T-helper 22 cell (primary cell): ENCODE measurements around the gene NR1H4.
"Not testable (repeated sequence)": the region's sequence is repeated elsewhere in the genome, so short reads cannot be mapped to it uniquely, and the experiment has no call there.

Source experiments
- DNase-seq: peaks from one replicate; pipeline ENCODE4 v3.0.0-alpha.2; 2020; ENCODE audit warnings: low read depth

Gene NR1H4

GRCh38 chr12:100518376-100518775, 44.7 kb downstream of the NR1H4 start:
- no peak for DNase-seq

DNA sequence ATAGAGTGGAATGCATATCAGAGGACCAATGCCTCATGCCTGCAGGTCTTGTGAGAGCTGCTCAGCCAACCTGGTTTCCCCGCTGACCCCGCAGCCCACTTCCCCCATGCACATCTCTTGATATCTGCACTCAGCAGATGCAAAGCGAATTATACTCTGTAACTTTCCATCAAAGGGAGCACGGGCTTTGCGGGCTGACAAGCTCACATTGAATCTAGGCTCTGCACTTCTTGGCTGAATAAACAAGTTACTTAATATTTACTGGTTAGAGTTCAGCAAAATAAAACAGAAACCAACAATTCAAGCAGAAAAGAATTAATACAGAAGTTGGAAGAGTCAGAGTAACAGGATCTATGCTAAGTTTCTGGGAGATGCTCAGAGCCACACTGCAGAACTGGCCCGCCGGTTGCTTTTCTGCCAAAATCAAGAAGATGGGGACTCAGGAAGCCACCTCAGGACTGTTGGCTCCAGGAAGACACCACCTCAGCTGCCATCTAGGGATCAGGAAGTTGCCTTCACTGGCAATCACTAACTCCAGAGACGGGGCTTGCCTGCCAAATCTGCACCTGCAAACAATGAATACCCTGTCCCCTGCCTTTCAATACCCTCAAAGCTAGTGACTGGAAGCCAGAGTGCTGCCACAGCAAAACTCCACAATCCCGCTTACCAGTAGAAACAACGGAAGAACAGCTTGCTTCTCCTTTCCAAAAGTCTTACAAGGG, 46.5 kb downstream of the NR1H4 start:
- DNase-seq = no peak

DNA sequence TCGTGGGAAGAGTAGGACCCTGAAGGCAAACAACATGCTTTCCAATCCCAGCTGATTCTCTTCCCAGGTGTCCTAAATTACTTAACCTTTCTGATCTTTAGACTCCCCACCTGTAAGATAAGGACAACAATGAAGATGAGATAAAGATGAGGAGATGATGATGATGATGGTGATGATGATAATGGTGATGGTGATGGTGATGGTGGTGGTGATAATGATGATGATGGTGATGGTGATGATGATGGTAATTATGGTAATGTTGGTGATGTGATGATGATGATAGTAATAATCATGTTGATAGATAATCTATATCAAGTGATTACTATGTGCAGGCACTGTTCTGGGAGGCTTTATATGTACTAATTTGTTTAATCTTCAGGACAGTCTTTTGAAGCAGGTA, 48.3 kb downstream of the NR1H4 start:
- DNase-seq = no peak

DNA sequence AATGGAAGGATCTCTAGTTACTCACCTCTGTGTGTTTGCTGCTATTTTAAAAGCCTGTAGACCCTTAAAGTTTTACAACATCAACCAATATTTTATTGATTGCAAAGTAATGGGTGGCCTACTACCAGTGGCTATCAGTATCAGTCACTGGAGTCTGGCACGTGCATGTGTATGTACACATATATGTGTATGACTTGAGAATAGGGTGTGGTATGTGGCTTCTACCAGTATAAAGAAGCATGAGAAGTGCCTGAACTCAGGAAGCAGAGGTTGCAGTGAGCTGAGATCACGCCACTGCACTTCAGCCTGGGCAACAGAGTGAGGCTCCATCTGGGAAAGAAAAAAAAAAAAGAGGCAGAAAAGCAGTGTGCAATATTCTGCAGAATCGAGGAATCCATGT, 54.4 kb downstream of the NR1H4 start:
- no peak for DNase-seq

GRCh38 chr12:100528471-100529127, 54.9 kb downstream of the NR1H4 start:
- no peak for DNase-seq

GRCh38 chr12:100529756-100530350, 56.2 kb downstream of the NR1H4 start:
- no peak for DNase-seq

DNA sequence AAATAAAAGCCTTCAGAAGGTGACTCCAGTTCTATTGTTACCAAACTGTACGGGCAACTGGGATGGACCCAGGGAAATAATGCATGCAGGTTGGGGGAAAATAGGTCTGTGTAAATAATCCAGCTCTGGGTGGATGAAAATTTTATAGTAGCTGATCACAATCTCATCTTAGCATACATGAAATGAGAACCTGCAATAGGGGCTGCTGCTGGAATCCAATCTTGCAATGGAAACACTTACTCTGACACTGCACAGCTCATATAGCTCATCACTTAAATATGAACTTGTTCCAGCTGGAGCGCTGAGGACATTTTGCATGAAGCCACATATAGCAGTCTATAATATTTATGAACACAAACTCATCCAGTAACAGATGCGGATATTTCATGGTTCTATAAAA, 59.7 kb downstream of the NR1H4 start:
- DNase-seq = no peak

DNA sequence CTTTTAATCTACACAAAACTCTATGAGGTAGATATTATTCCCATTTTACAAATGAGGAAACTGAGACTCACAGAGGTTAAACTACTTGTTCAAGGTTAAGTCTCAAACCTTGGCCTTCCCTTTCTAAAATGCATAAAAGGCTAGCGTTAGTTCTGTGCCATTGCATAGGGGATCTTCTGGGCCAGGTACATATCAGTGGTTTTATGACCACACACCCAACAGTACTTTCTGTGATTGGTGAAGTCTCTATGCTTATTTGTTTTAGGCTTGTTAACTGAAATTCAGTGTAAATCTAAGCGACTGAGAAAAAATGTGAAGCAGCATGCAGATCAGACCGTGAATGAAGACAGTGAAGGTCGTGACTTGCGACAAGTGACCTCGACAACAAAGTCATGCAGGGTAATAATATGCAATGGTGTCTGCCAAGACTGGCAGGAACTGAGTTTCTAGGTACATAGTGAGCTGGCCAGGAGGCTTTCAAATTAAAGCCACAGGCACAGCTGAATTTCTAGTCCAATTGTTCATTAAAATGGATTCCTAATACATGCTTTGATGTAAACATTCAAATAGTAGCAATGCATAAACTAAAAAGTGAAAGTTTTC, 61.1 kb downstream of the NR1H4 start:
- no peak for DNase-seq

GRCh38 chr12:100539202-100539601, 65.5 kb downstream of the NR1H4 start:
- DNase-seq = no peak

DNA sequence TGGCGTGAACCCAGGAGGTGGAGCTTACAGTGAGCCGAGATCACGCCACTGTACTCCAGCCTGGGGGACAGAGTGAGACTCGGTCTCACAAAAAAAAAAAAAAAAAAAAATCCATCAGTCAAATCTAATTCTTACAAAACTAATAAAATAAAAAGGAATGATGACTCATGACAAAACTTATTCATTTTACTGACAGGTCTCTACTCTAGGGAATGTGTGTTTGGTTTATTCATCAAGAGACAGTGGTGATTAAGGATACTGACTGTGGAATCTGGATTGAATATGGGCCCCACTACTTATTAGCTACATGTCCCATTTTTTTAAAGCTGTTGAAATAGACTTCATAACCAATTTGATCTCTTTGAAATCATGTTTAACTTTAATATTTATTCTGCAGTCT, 70.5 kb downstream of the NR1H4 start:
- DNase-seq = no peak

DNA sequence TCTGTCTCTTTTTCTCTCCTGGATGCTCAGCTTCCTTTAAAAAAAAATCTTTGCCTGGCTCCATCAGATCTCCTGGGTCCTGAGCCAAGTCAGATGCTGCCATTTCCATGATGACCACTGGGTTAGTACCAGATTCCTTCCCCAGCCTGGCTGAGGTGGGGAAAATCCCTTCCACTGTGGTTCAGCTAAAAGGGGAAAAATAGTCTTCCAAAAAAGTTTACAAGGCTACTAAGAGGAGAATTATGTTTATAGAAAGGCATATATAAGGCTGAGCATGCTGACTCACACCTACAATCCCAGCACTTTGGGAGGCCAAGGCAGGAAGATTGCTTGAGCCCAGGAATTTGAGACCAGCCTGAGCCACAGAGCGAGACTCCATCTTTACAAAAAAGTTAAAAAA, 71.4 kb downstream of the NR1H4 start:
- DNase-seq = no peak

DNA sequence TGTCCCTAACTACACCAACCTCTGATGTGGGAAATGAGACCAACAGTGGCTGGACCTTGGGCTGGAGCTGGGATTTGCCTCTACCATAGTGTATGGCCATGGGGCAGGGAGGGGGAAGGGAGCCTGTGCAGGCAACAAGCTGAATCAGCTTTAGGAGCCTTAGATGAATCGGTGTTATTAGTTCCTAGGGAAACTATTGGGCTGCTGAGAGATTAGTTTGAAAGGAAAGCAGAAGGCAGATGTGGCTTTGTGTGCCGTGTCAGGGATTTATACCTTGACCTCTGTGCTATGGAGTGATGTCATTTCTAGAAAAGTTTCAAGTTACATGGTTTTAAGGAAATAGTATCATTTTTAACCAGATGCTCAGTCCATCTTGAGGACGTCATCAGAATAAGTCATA, 80.3 kb downstream of the NR1H4 start:
- no peak for DNase-seq

GRCh38 chr12:100554608-100555077, 81.0 kb downstream of the NR1H4 start:
- no peak for DNase-seq

DNA sequence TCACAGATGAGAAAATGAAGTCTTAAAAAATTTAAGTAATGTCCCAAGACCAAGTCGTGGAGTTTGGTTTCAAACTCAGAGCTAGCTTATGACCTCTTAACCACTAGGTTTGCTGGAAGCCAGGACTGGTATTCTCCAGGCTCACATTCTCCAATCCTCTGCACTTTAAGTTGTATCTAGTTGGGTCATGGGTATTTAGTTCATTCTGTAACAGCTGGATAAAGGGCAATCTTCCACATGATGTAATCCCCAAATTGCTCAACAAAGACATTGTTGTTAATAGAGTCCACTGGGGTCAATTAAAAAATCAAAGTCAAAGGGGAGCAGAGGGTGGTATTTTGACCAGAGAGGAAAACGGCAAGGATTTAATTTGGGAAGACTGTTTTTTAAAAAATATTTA, 82.1 kb downstream of the NR1H4 start:
- DNase-seq = no peak

DNA sequence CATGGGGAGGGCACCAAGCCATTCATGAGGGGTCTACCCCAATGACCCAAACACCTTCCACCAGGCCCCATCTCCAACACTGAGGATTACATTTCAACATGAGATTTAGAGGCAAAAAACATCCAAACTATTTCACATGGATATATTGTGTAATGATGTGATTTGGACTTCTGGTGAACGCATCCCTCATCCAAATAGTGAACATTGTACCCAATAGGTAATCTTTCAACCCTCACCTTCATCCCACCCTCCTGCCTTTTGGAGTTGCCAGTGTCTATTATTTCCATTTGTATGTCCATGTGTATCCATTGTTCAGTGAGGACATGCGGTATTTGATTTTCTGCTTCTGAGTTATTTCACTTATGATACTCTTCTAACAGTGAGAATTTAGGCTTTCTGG, 83.7 kb downstream of the NR1H4 start:
- DNase-seq = no peak

DNA sequence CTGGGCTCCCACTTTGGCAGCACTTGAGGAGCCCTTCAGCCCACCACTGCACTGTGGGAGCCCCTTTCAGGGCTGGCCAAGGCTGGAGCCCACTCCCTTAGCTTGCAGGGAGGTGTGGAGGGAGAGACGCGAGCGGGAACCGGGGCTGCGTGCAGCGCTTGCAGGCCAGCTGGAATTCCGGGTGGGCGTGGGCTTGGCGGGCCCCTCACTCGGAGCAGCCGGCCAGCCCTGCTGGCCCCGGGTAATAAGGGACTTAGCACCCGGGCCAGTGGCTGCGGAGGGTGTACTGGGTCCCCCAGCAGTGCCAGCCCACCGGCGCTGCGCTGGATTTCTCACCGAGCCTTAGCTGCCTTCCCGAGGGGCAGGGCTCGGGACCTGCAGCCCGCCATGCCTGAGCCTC, 85.6 kb downstream of the NR1H4 start:
- DNase-seq = not testable (repeated sequence)

- DNase-seq = no peak
Observed at GRCh38 chr12:100564090-100564489, 90.4 kb downstream of the NR1H4 start.

DNA sequence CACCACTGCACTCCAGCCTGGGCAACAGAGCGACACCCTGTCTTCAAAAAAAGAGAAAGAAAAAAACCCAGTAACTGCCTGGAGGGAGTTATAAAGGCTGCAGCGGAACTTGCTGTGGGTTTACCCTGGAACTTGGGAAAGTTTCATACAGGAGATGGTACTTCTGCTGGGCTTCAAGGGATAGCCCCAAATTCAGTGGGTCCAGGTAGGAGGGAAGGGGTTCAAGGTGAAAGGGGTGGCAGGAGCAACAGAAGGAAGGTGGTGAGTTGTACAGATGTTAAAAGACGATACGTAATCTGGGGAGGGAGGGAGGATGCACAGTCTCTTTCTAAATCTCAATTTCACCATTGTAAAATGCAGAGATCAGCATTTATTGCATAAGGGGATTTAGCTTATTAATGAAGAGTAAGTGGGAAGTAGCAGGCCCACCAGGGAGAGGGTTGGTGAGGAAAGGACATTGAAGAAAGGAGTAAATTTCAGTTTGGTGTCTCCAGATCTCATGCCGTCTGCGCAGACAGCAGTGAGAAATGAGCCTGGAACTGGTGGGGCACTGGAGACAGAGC, 91.3 kb downstream of the NR1H4 start:
- DNase-seq = no peak

GRCh38 chr12:100565987-100566545, 92.4 kb downstream of the NR1H4 start:
- DNase-seq = no peak

DNA sequence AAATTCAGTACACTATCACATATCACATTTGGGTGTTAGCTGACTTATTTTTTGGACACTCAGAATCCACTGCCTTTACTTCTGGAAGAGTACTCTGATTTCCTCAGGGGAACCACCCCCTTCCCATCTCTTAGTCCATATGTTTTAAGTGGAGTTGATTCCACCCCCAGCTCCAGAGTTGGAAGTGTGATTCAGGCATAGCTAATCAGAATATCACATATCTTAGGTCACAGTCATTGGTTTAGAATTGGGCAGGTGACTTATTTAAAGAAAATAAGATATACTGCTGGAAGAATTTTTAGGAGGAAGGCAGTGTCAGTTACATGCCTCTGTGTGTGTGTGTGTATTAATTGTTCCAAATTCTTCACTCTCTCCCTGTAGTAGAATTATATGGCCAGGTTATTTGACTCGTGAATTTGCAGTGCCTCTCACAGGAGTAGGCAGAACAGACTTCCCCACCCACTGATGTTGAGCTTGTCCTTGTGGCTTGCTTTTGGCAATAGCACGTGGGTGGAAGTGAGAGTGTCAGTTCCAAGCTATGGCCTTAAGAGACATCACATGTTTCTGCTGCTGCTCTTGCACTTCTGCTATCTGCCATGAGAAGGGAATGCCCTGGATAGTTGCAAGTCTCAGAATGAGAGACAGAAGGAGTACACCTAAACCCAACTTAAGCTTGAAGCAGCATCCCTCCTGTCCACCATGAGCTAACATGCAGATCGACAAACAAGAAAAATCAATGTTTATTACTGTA, 93.4 kb downstream of the NR1H4 start:
- DNase-seq = no peak

- DNase-seq = no peak
Observed at GRCh38 chr12:100567945-100568344, 94.3 kb downstream of the NR1H4 start.

DNA sequence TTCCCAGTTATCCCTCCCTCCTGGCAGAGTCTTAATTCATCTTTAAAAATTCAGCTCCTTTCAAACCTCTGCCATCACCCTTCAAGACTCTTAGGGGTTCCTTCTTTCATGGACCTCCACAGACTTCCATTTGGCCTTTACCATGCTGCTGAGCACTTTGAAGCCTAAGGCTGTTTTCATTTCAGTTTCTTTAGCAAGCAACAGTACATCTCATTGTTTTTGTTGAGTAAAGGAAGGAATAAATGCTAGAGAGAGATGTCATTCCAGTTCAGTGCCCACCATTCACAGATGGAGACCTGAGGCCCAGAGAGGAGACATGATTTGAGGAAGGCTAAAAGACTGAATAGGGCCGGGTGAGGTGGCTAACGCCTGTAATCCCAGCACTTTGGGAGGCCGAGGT, 98.5 kb downstream of the NR1H4 start:
- DNase-seq = no peak
